G401.6 (cell line): ENCODE measurements around the gene NR5A2.

ENCODE experiments used
- FAIRE-seq: peaks from 2 replicates; lab custom pipeline; 2012; peaks lifted over from hg19 to GRCh38; lab: Jason Lieb, UNC

Gene NR5A2

GRCh38 chr1:200036619-200037270 lies 9.2 kb downstream of the NR5A2 start:
- FAIRE-seq = no peak

DNA sequence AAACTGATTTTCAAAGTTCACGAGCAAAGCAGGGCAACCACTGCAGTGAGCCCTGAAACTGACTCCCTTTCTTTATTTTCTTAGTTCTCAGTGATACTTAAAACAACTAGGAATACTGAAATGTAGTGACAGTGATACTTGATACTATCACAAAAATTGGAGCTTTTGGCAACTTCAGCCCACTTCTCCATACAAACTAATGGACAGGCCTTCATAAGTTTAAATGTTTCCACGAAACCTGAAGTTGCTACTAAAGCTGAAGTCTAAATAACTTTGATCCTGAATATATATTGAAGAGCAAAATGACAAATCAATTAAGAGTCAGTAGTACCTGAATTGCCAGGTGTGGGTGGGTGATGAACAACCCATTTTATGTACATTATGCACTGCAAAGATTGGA lies 10.0 kb downstream of the NR5A2 start:
- FAIRE-seq = no peak

GRCh38 chr1:200037904-200038303 lies 10.4 kb downstream of the NR5A2 start:
- no peak for FAIRE-seq

GRCh38 chr1:200038325-200038980 lies 10.9 kb downstream of the NR5A2 start:
- no peak for FAIRE-seq

DNA sequence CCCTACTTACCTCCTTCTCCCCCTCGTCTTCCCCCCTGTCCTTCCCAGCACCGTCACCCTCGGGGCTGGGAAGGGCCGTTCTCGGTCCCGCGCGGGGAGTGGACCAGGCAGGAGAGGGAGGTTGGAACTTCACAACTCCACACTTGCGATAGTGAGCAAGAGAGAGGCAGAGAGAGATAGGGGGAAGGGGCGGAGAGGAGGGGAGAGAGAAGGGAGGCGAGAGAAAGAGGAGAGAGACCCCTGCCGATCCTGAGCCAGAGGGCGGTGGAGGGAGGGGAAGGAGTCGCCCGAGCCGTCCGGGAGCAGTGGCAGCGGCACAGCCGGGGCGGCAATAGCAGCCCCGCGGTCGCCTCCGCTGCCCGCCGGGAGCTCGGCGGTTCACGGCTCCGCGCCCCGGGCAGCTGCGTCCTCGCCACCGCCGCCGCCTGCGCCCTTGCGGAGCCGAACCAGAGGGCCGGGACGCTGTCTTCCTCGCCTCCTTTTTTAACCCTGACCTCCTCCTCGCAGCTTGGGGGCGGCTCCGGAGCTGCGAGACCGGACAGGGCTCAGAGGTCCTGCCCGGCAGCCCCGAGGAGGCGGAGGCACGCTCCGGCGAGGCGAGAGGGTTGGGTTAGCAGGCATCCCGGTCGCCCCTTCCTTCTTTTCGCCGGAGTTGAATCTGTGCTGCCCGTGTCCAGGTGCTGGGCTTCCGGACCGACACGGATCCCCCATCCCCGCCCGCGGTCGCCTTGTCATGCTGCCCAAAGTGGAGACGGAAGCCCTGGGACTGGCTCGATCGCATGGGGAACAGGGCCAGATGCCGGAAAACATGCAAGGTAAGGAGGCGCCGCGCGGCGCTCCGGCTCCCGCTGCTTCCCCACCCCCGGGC lies 11.7 kb downstream of the NR5A2 start:
- FAIRE-seq = no peak

GRCh38 chr1:200039849-200040474 lies 12.5 kb downstream of the NR5A2 start:
- FAIRE-seq = no peak

- no peak for FAIRE-seq
Observed at GRCh38 chr1:200040481-200041138, 13.1 kb downstream of the NR5A2 start.

GRCh38 chr1:200041337-200042118 lies 14.0 kb downstream of the NR5A2 start:
- FAIRE-seq = no peak

GRCh38 chr1:200042119-200042551 lies 14.6 kb downstream of the NR5A2 start:
- FAIRE-seq = no peak

DNA sequence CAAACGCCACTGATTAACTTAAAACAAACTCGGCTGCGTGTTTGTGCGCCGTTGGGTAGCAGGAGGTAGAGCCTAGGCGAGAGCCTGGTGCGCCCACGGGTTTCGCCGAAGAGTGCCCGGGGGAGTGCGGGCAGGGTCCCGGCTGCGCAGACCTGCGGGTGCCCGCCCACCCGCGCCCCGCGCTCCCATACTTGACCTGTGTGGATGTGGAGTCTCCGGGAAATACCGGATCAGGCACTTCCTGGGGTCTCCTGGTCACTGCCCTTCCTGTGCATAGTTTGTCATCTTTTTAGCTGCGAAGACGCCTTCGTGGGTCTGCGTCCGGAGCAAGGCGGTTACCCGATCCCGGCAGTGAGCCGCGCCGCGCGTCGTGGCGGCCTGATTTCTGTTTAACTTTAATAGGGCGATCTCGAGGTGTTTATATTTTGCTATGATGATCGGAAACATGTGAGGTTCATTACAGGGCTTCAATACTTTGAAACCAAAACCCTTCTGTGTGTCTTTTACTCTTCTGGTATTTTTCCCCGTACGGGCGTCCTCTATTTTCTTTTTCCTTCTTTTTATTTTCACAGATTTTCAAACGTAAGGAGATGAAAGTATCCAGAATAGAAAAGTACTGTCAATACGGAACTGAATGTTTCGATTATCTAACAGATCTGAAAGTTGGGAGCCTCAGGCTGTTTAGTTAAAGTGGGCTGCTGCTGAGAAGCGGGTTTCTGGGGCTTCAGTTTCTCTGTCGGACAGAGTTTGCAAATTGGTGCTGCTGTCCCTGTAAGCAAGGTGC lies 15.2 kb downstream of the NR5A2 start:
- FAIRE-seq = no peak

DNA sequence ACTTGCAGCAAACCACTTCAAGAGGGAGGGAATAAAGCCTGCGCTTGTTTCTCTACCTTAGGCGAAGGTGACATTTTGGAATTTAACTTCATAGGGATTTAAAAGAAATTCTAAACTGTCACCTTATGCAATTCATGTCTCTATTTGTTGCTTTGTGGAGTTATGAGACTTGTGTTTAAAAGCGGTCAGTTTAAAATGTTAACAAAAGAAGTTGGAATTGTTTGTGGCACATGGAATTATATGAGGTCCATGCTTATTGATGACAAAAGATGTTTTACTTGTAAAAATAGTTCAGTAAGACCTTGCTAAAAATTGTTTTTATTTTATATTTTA lies 15.8 kb downstream of the NR5A2 start:
- no peak for FAIRE-seq

DNA sequence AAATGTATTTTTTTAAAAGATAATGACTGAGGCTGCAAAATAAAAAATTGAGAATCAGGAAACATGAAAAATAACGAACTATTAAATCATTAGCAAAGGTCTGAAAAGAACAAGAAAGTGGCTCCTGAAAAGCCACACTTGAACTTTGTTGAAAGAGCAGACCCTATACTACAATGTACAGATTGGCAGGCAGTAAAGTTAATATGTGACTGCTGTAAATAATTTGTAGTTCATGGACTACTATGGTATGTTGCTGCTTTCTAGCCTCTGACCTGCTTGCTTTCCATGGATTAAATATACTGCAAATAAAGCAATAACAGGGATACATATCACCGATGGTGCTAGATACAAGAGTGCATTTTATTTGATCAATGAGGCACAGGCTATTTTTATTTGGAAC lies 18.6 kb downstream of the NR5A2 start:
- FAIRE-seq = no peak

DNA sequence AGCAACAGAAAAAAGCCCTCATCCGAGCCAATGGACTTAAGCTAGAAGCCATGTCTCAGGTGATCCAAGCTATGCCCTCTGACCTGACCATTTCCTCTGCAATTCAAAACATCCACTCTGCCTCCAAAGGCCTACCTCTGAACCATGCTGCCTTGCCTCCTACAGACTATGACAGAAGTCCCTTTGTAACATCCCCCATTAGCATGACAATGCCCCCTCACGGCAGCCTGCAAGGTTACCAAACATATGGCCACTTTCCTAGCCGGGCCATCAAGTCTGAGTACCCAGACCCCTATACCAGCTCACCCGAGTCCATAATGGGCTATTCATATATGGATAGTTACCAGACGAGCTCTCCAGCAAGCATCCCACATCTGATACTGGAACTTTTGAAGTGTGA lies 20.7 kb downstream of the NR5A2 start:
- no peak for FAIRE-seq

DNA sequence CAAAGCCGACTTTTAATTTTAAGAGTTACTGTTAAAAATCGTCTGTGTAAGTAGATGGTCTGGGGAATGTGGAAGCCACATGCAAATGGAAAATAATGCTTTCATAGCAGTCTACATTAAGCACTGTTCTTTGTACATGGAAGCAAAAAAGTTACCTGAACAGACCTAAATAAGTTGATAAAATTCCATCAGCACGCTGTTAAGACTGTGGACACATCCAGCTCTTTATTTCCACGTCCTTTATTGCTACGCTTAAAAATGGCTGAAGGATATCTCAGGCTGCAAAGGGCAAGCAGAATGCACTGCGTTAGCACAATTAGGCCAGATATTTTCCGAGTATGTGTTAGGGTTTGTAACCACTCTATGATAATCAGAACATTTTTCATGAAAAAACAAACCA lies 22.3 kb downstream of the NR5A2 start:
- FAIRE-seq = no peak

GRCh38 chr1:200051620-200052019 lies 24.1 kb downstream of the NR5A2 start:
- no peak for FAIRE-seq

DNA sequence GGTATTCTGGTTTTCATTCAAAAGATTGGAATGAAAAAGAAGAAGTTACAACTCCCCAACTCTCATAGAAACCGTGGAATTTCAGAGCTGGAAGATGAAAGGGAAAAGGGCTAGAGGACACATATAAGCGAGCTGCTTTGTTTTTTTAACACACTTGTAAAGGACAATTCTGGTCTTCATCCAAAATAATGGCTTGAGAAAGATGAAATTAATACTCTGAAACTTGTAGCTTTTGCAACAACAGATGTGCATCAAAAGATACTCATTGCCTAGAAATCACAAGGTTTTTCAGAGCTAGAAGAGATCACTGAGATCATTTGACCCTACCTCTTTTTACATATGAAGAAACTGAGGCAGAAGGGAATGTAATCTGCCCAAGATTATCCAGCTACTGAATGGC lies 25.6 kb downstream of the NR5A2 start:
- no peak for FAIRE-seq

DNA sequence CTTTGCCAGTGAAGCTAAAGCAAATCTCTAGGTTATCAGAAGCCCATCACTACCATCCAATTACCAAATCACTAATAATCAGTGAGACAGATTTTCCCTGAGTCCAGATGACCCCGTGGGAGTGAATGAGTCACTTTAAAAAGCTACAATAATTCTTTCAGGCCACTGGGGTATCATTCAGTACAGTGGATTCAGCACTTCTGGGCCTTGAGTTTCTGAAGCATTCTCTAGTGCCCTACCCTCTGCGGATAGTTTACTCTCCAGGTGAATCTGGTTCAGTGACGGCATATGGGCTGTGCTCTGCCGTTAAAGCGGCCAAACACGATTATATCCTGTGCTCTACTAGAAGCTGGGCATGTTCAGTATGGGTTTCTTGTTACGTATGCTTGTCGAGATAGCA lies 26.1 kb downstream of the NR5A2 start:
- no peak for FAIRE-seq

- FAIRE-seq = no peak
Observed at GRCh38 chr1:200058341-200058740, 30.8 kb downstream of the NR5A2 start.

- FAIRE-seq = no peak
Observed at GRCh38 chr1:200062143-200062542, 34.6 kb downstream of the NR5A2 start.

- FAIRE-seq = no peak
Observed at GRCh38 chr1:200072636-200073285, 45.3 kb downstream of the NR5A2 start.
